ENCODE measurements around the gene NPNT. TPM values are rescaled to one million over a fixed set of nuclear protein-coding genes. Genes with fewer than 3 reads are reported as not detected.
"Not testable (repeated sequence)": the region's sequence is repeated elsewhere in the genome, so short reads cannot be mapped to it uniquely, and the experiment has no call there.

NPNT gene, protein sequence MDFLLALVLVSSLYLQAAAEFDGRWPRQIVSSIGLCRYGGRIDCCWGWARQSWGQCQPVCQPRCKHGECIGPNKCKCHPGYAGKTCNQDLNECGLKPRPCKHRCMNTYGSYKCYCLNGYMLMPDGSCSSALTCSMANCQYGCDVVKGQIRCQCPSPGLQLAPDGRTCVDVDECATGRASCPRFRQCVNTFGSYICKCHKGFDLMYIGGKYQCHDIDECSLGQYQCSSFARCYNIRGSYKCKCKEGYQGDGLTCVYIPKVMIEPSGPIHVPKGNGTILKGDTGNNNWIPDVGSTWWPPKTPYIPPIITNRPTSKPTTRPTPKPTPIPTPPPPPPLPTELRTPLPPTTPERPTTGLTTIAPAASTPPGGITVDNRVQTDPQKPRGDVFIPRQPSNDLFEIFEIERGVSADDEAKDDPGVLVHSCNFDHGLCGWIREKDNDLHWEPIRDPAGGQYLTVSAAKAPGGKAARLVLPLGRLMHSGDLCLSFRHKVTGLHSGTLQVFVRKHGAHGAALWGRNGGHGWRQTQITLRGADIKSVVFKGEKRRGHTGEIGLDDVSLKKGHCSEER
- under 1 TPM; 0.08 to 0.26 (median 0.14) TPM for total RNA-seq

DNA sequence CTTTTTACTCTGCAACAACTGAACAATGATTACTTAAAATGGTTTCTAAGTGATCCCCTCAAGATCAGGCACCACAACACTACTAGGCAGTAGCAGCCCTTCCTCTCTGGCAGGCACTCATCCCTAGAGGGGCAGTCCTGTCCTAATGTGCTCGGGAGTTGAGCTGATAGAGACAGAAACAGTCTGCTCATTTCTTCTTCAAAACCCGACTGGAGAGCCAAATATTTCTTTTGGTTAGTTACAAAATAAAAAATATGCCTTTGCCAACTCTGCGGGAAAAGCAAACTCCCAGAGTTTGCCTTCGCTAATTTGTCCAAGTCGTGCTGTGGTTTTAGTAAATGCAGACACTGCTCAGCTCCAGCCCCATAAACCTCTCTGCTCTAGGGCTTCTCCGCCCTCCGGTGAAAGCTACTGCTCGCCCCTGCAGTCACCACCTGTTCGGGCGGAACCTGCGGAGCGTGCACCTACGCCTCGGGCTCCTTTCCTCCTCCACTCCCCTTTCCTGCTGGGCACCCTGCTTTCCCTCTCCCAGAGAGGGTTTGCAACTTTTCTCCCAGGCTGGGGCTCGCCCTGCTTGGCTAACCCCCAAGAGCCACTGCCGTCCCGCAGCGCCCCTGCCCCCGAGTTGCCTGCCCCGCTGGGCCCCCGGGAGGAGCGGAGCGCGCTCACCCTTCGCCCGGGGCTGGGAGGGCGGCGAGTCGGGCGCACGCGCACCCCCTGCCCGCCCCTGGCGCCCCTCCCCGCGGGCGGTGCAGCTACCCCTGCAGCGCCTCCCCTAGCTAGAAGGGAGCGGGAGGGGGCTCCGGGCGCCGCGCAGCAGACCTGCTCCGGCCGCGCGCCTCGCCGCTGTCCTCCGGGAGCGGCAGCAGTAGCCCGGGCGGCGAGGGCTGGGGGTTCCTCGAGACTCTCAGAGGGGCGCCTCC, at the start of gene NPNT:
NPNT (plus strand) TSS at position 812 of the 923 bp plus-strand sequence. CDS start 182 bp downstream, outside the sequence.
- peak; percentile 38 to 46 for ATAC-seq
- Mint-ChIP-seq H3K4me3 (no peak within 1 kb of the TSS), H3K27me3 (ENCODE audit: low read depth) (peaks cover 53% of the 10 kb centered on the region), H3K4me1 (ENCODE audit: low read depth) (peaks cover 4% of the 10 kb centered on the region), H3K9me3 (no peaks in the 10 kb centered on the region), H3K36me3 (ENCODE audit: insufficient read depth) (no peaks in the 10 kb centered on the region)
- no peak for DNase-seq

DNA sequence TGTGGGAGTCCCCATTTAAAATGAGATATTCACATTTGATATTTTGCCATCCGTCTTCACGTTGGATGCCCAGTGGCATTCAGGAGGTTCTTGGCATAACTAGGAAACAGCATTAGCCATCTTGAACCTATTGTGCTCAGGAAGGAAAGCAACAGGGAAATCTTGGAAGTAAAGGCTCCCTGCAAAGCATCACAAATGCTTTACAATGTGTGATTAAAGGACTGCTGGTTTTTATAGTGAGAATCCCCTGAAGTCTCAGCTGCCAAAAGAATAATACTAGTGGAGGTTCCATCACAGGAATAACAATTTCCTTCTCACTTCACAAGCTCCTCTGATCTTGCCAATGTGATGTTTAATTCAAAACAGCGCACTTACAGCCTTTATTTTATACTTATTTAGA, 49.7 kb upstream of the NPNT start:
- Mint-ChIP-seq H3K4me3 (no peak overlapping the region), H3K27me3 (ENCODE audit: low read depth) (no peaks in the 10 kb centered on the region), H3K9me3 (no peaks in the 10 kb centered on the region), H3K36me3 (ENCODE audit: insufficient read depth) (peaks cover 12% of the 10 kb centered on the region), H3K4me1 (ENCODE audit: low read depth) (no peaks in the 10 kb centered on the region)
- no peak for DNase-seq
- no peak for ATAC-seq

DNA sequence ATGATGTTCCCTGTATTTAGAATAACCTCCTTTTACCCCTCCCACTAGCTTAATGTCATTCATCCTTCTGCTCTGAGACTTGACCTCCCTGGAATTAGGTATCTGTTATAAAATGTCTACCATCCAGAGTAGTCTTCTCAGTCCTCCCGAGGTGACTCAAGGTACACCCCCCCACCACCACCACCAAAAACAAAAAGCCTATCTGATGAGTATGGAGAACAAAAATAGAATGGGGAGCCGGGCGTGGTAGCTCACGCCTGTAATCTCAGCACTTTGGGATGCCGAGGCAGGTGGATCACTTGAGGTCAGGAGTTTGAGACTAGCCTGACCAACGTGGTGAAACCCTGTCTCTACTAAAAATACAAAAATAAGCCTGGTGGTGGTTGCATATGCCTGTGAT, 46.9 kb upstream of the NPNT start:
- H3K9me3 Mint-ChIP-seq; DNase-seq; ATAC-seq; H3K27me3 Mint-ChIP-seq (ENCODE audit: low read depth); H3K4me3 Mint-ChIP-seq; H3K36me3 Mint-ChIP-seq (ENCODE audit: insufficient read depth); H3K4me1 Mint-ChIP-seq (ENCODE audit: low read depth): not testable (repeated sequence)

DNA sequence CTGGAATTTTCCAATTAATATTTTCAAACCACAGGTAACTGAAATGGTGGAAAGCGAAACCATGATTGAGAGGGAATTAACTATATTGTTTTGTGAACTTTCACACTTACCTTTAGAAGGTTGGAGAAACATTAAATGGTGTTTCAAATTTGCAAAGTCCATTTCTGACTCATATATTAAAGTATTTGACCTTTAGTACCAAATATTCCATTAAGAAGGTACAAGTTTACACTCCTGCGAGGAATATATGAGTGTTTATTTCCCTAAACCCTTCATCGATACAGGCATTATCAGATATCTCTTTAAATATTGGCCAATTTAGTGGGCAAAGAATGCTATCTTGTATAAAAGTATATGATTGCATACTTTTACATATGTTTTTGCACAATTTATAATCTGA, 44.1 kb upstream of the NPNT start:
- Mint-ChIP-seq H3K4me1 (ENCODE audit: low read depth) (no peaks in the 10 kb centered on the region), H3K4me3 (no peak overlapping the region), H3K9me3 (peaks cover 13% of the 10 kb centered on the region), H3K36me3 (ENCODE audit: insufficient read depth) (peaks cover 7% of the 10 kb centered on the region), H3K27me3 (ENCODE audit: low read depth) (no peaks in the 10 kb centered on the region)
- ATAC-seq (no peak), DNase-seq (no peak)

DNA sequence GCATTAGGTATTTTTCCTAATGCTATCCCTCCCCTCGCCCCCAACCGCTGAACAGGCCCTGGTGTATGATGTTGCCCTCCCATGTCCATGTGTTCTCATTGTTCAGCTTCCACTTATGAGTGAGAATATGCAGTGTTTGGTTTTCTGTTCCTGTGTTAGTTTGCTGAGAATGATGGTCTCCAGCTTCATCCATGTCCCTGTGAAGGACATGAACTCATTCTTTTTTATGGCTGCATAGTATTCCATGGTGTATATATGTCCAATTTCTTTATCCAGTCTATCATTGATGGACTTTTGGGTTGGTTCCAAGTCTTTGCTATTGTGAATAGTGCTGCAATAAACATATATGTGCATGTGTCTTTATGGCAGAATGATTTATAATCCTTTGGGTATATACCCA, 43.0 kb upstream of the NPNT start:
- not testable (repeated sequence) for H3K27me3 Mint-ChIP-seq (ENCODE audit: low read depth); H3K4me3 Mint-ChIP-seq; DNase-seq; ATAC-seq; H3K4me1 Mint-ChIP-seq (ENCODE audit: low read depth)
- H3K9me3 Mint-ChIP-seq = peaks cover 21% of the 10 kb centered on the region
- H3K36me3 Mint-ChIP-seq (ENCODE audit: insufficient read depth) = peaks cover 13% of the 10 kb centered on the region

DNA sequence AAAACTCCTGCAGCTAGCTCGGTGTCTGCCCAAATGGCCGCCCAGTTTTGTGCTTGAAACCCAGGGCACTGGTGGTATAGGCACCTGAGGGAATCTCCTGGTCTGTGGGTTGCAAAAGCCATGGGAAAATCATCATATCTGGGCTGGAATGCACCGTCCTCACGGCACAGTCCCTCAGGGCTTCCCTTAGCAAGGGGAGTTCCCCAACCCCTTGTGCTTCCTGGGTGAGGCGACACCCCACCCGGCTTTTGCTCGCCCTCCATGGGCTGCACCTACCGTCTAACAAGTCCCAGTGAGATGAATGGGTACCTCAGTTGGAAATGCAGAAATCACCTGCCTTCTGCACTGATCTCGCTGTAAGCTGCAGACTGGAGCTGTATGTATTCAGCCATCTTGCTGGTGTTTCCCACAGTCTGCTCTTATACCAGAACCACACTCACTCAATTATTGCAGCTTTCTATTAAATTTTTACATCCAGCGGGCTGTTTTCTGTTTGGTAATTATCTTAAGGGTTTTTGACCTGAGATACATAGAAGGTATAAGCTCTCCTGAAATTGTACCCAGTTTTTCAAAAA, 36.7 kb upstream of the NPNT start:
- no peaks in the 10 kb centered on the region for H3K27me3 Mint-ChIP-seq (ENCODE audit: low read depth)
- no peaks in the 10 kb centered on the region for H3K4me1 Mint-ChIP-seq (ENCODE audit: low read depth)
- H3K36me3 Mint-ChIP-seq (ENCODE audit: insufficient read depth) = peaks cover 15% of the 10 kb centered on the region
- no peak for DNase-seq
- no peak overlapping the region for H3K4me3 Mint-ChIP-seq
- no peak for ATAC-seq
- peaks cover 39% of the 10 kb centered on the region for H3K9me3 Mint-ChIP-seq

DNA sequence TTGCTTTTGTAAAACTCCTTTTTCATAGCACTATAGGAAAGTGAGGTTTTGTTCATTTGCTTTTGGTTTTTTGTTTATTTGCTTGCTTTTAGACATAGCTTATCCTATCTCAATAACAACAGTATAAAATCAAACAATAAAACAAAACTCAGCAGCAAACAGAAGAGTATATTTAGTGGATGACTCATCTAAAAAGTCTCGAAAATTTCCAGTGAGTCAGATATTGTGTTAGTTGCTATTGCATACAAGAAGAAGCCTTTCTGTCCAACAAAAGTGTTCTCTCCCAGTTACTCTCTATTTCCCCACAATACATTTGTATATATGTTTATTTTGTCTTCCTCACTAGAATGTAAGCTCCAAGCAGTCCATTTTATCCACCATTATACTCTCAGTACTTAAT, 36.0 kb upstream of the NPNT start:
- Mint-ChIP-seq H3K27me3 (ENCODE audit: low read depth) (no peaks in the 10 kb centered on the region), H3K36me3 (ENCODE audit: insufficient read depth) (peaks cover 15% of the 10 kb centered on the region), H3K4me1 (ENCODE audit: low read depth) (no peaks in the 10 kb centered on the region), H3K4me3 (no peak overlapping the region), H3K9me3 (peaks cover 39% of the 10 kb centered on the region)
- DNase-seq (no peak), ATAC-seq (no peak)

DNA sequence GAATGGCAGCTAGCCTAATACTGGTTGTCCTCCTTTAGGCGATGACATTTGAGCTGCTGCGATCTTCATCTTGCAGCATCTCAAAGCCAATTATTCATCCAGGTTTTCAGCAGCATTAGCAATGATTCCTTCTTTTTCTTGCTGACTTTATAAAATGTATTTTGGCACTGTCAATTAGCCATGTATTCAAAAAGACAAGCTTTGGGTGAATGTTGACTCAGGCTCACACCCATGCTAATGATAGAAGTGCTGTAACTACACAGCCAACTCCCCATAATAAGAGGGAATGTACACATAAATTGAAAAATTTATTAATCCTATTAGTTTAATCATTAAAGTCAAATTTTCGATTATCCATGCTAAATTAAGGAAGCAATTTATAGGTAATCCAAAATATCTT, 24.3 kb upstream of the NPNT start:
- H3K36me3 Mint-ChIP-seq (ENCODE audit: insufficient read depth) = no peaks in the 10 kb centered on the region
- H3K4me1 Mint-ChIP-seq (ENCODE audit: low read depth) = no peaks in the 10 kb centered on the region
- ATAC-seq (no peak), DNase-seq (no peak)
- no peaks in the 10 kb centered on the region for H3K9me3 Mint-ChIP-seq
- no peak overlapping the region for H3K4me3 Mint-ChIP-seq
- H3K27me3 Mint-ChIP-seq (ENCODE audit: low read depth) = peaks cover 2% of the 10 kb centered on the region

DNA sequence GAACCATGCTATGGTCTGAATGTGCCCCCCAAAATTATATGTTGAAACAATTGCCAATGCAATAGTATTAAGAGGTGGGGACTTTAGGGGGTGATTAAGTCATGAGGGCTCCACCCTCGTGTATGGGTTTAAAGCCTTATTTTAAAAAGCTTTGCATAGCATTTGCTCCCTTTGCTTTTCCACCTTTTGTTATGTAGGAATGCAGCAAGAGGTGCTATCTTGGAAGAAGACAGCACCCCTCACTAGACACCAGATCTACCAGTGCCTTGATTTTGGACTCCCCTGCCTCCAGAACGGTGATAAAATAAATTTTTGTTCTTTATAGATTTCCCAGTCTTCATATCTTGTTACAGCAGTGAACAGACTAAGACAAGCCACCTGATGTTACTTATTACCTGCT, 23.3 kb upstream of the NPNT start:
- Mint-ChIP-seq H3K4me1 (ENCODE audit: low read depth) (no peaks in the 10 kb centered on the region), H3K4me3 (no peak overlapping the region), H3K9me3 (no peaks in the 10 kb centered on the region), H3K27me3 (ENCODE audit: low read depth) (peaks cover 2% of the 10 kb centered on the region), H3K36me3 (ENCODE audit: insufficient read depth) (no peaks in the 10 kb centered on the region)
- DNase-seq (no peak), ATAC-seq (no peak)

DNA sequence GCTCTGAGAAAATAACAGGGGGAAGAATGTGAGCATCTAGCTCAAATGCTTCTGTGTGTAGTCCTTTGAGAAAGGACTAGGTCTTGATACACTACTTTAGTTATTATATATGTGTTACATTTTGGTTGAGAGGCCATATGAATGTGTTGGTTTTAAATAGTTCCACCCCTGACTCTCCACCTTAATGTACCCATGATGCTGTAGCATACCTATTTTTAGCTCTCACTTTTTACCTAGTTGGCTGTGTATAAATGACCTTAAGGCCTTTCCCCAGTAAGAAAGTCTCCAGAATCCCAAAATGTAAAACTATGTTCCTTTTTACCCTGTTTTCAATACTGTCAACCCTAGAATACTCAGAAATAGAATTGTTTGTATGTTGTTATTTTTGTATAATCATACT, 20.0 kb upstream of the NPNT start:
- ATAC-seq (no peak), DNase-seq (no peak)
- H3K4me1 Mint-ChIP-seq (ENCODE audit: low read depth) = no peaks in the 10 kb centered on the region
- no peaks in the 10 kb centered on the region for H3K36me3 Mint-ChIP-seq (ENCODE audit: insufficient read depth)
- peaks cover 2% of the 10 kb centered on the region for H3K27me3 Mint-ChIP-seq (ENCODE audit: low read depth)
- H3K9me3 Mint-ChIP-seq = no peaks in the 10 kb centered on the region
- H3K4me3 Mint-ChIP-seq = no peak overlapping the region

DNA sequence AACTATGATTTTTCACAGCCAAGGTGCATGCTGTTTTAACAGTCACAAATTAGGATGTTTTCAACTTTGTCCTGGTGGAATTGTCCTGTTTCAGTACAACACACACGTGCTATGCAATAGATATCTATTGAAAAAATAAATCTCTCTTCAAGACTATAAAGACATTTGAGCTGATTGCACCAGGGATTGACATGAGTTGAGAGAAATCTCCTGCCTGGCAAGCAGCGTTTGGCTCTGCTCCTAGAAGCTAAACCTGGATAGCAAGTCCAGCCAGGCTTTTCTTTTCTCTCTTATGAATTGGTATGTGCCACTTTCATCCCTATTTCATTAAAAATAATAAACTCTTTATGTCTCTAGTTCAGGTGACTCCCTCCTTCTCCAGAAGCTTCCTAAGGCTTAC, 16.6 kb upstream of the NPNT start:
- no peaks in the 10 kb centered on the region for H3K9me3 Mint-ChIP-seq
- H3K36me3 Mint-ChIP-seq (ENCODE audit: insufficient read depth) = no peaks in the 10 kb centered on the region
- DNase-seq (no peak), ATAC-seq (no peak)
- no peak overlapping the region for H3K4me3 Mint-ChIP-seq
- H3K4me1 Mint-ChIP-seq (ENCODE audit: low read depth) = no peaks in the 10 kb centered on the region
- H3K27me3 Mint-ChIP-seq (ENCODE audit: low read depth) = peaks cover 2% of the 10 kb centered on the region

DNA sequence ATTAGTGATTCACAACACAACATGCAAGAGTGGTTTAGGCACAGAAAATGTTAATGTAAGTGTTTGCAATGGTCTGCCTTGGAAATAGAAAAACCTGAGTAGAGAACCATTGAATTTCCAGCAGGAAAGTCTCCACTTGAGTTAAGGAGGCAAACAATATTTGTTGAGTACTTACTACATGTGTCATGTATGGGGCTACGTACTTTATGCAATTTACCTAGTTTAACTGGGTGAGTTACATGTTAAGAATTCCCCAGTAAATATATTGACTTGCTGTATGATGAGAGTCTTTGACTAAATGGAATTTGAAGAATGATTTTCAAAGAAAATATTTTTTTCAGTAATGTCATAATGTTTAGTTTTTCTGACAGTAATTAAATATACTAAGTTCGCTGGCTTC, 7.8 kb upstream of the NPNT start:
- ATAC-seq (no peak), DNase-seq (no peak)
- Mint-ChIP-seq H3K9me3 (peaks cover 3% of the 10 kb centered on the region), H3K4me1 (ENCODE audit: low read depth) (no peaks in the 10 kb centered on the region), H3K4me3 (no peak overlapping the region), H3K27me3 (ENCODE audit: low read depth) (no peaks in the 10 kb centered on the region), H3K36me3 (ENCODE audit: insufficient read depth) (no peaks in the 10 kb centered on the region)

DNA sequence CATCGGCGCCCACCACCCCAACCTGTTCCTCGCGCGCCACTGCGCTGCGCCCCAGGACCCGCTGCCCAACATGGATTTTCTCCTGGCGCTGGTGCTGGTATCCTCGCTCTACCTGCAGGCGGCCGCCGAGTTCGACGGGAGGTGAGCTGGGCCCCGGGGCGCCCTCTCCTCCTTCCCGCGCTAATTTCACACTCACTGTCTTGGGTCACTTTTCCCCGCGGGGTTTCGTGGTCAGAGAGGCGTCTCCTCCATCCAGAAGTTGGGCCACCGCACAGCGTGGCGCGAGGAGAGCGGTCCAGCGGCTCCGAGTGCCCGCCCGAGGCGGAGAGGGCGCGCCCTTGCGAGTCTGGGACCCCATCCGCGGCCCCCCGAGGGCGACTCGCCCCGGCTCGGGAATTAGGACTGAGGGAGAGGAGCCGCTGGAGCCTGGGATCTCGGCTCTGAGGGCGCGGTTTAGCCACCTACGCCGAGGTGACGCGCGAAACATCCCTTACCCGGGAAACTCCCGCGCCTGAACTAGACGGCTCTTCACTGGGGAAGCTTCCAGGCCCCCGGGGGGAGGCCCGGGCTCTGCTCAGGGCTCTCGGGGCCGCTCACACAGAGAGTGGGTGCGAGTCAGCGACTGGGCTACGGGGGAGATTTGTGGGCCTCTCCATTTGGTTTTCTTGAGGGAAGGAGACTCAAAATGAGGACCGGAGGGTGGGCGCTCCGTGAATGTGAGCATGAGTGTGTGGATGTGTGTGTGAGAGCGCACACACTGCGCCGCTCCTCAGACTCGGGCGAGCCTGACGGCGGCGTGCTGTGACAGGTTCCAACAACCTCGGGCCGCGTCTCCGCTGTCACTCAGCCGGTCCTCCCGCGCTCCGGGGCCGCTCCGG, 551 bp downstream of the NPNT start:
- DNase-seq = no peak
- Mint-ChIP-seq H3K9me3 (no peaks in the 10 kb centered on the region), H3K27me3 (ENCODE audit: low read depth) (peaks cover 53% of the 10 kb centered on the region), H3K4me1 (ENCODE audit: low read depth) (peaks cover 4% of the 10 kb centered on the region), H3K4me3 (no peak overlapping the region), H3K36me3 (ENCODE audit: insufficient read depth) (no peaks in the 10 kb centered on the region)
- ATAC-seq = peak; percentile 21 to 50

All from activated T-cell treated with anti-CD3 and anti-CD28 coated beads, Interleukin-2, amount 50 U/mL, for 4 hours (primary cell).